Measurements from ENCODE around the gene C19orf12. TPM values are rescaled to one million over a fixed set of nuclear protein-coding genes. Genes with fewer than 3 reads are reported as not detected.

Gene C19orf12
- polyA plus RNA-seq, 1 donor from 2014 or later, result 83.8 TPM

DNA sequence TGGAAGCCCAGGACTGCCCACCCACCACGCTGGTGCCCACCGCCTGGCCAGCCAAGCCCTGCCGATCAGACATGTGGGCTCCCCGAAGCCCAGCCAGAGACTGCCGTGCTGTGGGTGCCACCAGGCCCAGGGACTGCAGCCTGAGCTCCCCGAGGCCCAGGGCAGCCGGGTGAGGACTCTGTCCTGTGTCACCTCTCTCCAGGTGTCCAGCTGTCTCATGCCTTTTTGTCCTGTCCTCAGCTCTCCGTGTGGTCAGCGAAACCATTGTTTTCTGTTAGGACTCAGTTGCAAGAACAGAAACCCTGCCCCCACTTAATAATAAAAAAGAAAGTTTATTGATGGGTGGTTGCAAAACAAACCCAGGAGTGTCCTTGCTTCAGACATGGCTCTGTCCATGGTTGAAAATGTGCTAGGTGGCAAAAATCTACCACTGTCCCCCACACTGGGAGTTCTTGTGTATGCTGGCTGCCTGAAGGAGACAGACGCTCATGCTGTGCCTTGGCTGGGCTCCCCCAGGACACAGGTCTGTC lies 39.9 kb downstream of the C19orf12 start:
- H3F3A ChIP-seq (ENCODE audit: insufficient read depth, low read length, poor library complexity, severe bottlenecking), result no peaks in the 10 kb centered on the region
- TF ChIP-seq RAD21 (conservative IDR thresholded peaks at IDR 0.05), result no peak
- TF ChIP-seq POLR2AphosphoS5 (IDR thresholded peaks at IDR 0.05), result no peak
- no peak for TF ChIP-seq SMC3 (conservative IDR thresholded peaks at IDR 0.05; ENCODE audit: poor library complexity)
- no peak for TF ChIP-seq EP300 (conservative IDR thresholded peaks at IDR 0.05; ENCODE audit: poor library complexity, severe bottlenecking)
- TF ChIP-seq MXI1 (conservative IDR thresholded peaks at IDR 0.05; ENCODE audit: poor library complexity, severe bottlenecking), result no peak
- TF ChIP-seq TAF1 (IDR thresholded peaks at IDR 0.05; ENCODE audit: low read depth), result no peak
- no peak for TF ChIP-seq CTCF (IDR thresholded peaks at IDR 0.05; ENCODE audit: poor library complexity, severe bottlenecking)
- TF ChIP-seq REST (IDR thresholded peaks at IDR 0.05; ENCODE audit: borderline replicate concordance), result no peak
- H4K20me1 ChIP-seq (ENCODE audit: insufficient read depth), result no peaks in the 10 kb centered on the region
- no peaks in the 10 kb centered on the region for H3K36me3 ChIP-seq (ENCODE audit: insufficient read depth, low read length)
- no peak overlapping the region for H3K4me2 ChIP-seq (ENCODE audit: low read length)
- no peaks in the 10 kb centered on the region for H3K9me2 ChIP-seq (ENCODE audit: insufficient read depth, low read length)
- no peak overlapping the region for H2AFZ ChIP-seq (ENCODE audit: low read depth, low read length)
- no peak overlapping the region for H3K9ac ChIP-seq (ENCODE audit: low read length)
- no peak overlapping the region for H3K4me3 ChIP-seq (ENCODE audit: low read length)
- no peaks in the 10 kb centered on the region for H3K27me3 ChIP-seq (ENCODE audit: insufficient read depth, low read depth, low read length)
- H3K27ac ChIP-seq (ENCODE audit: low read length), result no peak overlapping the region
- no peaks in the 10 kb centered on the region for H3K9me3 ChIP-seq (ENCODE audit: low read length)
- no peaks in the 10 kb centered on the region for H3K79me2 ChIP-seq (replicated peaks; ENCODE audit: insufficient read depth, low read length)

DNA sequence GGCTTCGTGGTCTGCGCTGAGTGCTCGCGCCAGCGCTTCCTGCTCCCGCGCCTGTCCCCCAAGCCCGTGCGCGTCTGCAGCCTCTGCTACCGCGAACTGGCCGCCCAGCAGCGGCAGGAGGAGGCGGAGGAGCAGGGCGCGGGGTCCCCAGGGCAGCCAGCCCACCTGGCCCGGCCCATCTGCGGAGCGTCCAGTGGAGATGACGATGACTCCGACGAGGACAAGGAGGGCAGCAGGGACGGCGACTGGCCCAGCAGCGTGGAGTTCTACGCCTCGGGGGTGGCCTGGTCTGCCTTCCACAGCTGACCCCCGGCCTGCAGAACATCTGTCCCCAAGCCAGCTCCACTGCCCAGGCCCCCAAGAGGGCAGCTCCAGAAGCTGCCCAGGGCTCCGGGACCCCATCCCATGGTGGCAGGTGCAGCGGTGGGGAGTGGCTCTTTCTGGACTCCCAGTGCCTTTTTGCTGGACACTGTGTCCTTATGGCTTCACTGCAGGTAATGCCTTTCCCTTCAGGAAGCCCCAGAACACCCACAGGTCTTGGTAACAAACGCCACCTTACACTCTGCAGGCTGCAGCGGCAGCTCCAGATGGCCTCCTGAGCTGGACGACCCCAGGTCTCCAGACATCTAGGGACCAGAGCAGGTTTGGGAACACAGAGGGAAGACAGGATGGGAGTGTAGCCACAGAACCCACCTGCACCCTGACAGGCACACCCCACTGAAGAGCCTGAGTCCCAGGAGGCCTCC lies 40.5 kb downstream of the C19orf12 start:
- Histone ChIP-seq H3K9ac (ENCODE audit: low read length) (no peak overlapping the region), H3K4me3 (ENCODE audit: low read length) (no peak overlapping the region), H3K27ac (ENCODE audit: low read length) (no peak overlapping the region), H3K9me3 (ENCODE audit: low read length) (no peaks in the 10 kb centered on the region), H3K4me2 (ENCODE audit: low read length) (no peak overlapping the region), H3K36me3 (ENCODE audit: insufficient read depth, low read length) (no peaks in the 10 kb centered on the region), H3K27me3 (ENCODE audit: insufficient read depth, low read depth, low read length) (no peaks in the 10 kb centered on the region), H3F3A (ENCODE audit: insufficient read depth, low read length, poor library complexity, severe bottlenecking) (no peaks in the 10 kb centered on the region), H3K79me2 (replicated peaks; ENCODE audit: insufficient read depth, low read length) (no peaks in the 10 kb centered on the region), H2AFZ (ENCODE audit: low read depth, low read length) (no peak overlapping the region), H4K20me1 (ENCODE audit: insufficient read depth) (no peaks in the 10 kb centered on the region), H3K9me2 (ENCODE audit: insufficient read depth, low read length) (no peaks in the 10 kb centered on the region)
- TF ChIP-seq SMC3 (conservative IDR thresholded peaks at IDR 0.05; ENCODE audit: poor library complexity) (no peak), POLR2AphosphoS5 (IDR thresholded peaks at IDR 0.05) (no peak), MXI1 (conservative IDR thresholded peaks at IDR 0.05; ENCODE audit: poor library complexity, severe bottlenecking) (no peak), EZH2 (IDR thresholded peaks at IDR 0.05; ENCODE audit: borderline replicate concordance, insufficient read depth, low read length, poor library complexity, severe bottlenecking) (no peak), EP300 (conservative IDR thresholded peaks at IDR 0.05; ENCODE audit: poor library complexity, severe bottlenecking) (no peak), TAF1 (IDR thresholded peaks at IDR 0.05; ENCODE audit: low read depth) (no peak), REST (IDR thresholded peaks at IDR 0.05; ENCODE audit: borderline replicate concordance) (no peak)

All from neural cell (in vitro differentiated cells).